Liver (tissue), 9 donors: ENCODE data around the gene EEF1G. TPM values are rescaled to one million over a fixed set of nuclear protein-coding genes. Genes with fewer than 3 reads are reported as not detected.

Experiments used
- DNase-seq: peaks from one replicate; pipeline ENCODE4 v3.0.0-alpha.2; 2017; ENCODE audit warnings: low spot score
- H3K27ac ChIP-seq, 2 donors: one replicate each; pipeline ENCODE4 v1.7.0; 2013; ENCODE audit warnings: inconsistent platforms in 2 of 2, low read length in 2 of 2, control low read depth in 1 of 2, low read depth in 1 of 2, mild to moderate bottlenecking in 1 of 2
- H3K27me3 ChIP-seq, 4 donors: one replicate each; pipeline versions ENCODE4 v1.6.1 to v1.7.0; 2013; ENCODE audit warnings: low read length in 3 of 4, inconsistent platforms in 1 of 4, mild to moderate bottlenecking in 1 of 4, moderate library complexity in 1 of 4; ENCODE audit not compliant: control insufficient read depth in 4 of 4, insufficient read depth in 4 of 4
- H3K36me3 ChIP-seq, 4 donors: one replicate each; pipeline versions ENCODE4 v1.6.1 to v1.7.0; 2013; ENCODE audit warnings: low read length in 3 of 4, mild to moderate bottlenecking in 3 of 4, low read depth in 1 of 4, moderate library complexity in 1 of 4; ENCODE audit not compliant: control insufficient read depth in 4 of 4, insufficient read depth in 3 of 4
- H3K4me1 ChIP-seq, 4 donors: one replicate each; pipeline versions ENCODE4 v1.6.1 to v1.7.0; 2013; ENCODE audit warnings: low read length in 3 of 4, mild to moderate bottlenecking in 3 of 4, moderate library complexity in 1 of 4; ENCODE audit not compliant: control insufficient read depth in 4 of 4, insufficient read depth in 4 of 4
- H3K4me3 ChIP-seq, 3 donors: one replicate each; pipeline versions ENCODE4 v1.6.1 to v1.7.0; 2013; ENCODE audit warnings: low read length in 3 of 3, control low read depth in 1 of 3, low read depth in 1 of 3, mild to moderate bottlenecking in 1 of 3
- H3K9ac ChIP-seq, 2 donors: one replicate each; pipeline ENCODE4 v1.7.0; 2013; ENCODE audit warnings: low read length in 2 of 2, mild to moderate bottlenecking in 2 of 2, moderate library complexity in 2 of 2, control low read depth in 1 of 2, low read depth in 1 of 2
- H3K9me3 ChIP-seq, 4 donors: one replicate each; pipeline versions ENCODE4 v1.6.1 to v1.7.0; 2013; ENCODE audit warnings: low read length in 3 of 4; ENCODE audit not compliant: control insufficient read depth in 4 of 4
- EGR1 ChIP-seq, 2 donors: IDR thresholded peaks; 2 replicates each; pipeline ENCODE4 v1.6.1; 2016 to 2018; ENCODE audit warnings: antibody characterized with exemption in 2 of 2, low read depth in 2 of 2
- FOXA1 ChIP-seq: IDR thresholded peaks from 2 replicates; pipeline ENCODE4 v1.6.1; 2016; ENCODE audit warnings: antibody characterized with exemption
- FOXA2 ChIP-seq: IDR thresholded peaks from 2 replicates; pipeline ENCODE4 v1.6.1; 2016; ENCODE audit warnings: antibody characterized with exemption
- GABPA ChIP-seq, 2 donors: IDR thresholded peaks in 1 of 2; conservative IDR thresholded peaks in 1 of 2; 2 replicates each; pipeline ENCODE4 v1.6.1; 2016; ENCODE audit warnings: antibody characterized with exemption in 2 of 2, mild to moderate bottlenecking in 1 of 2, moderate library complexity in 1 of 2
- HNF4A ChIP-seq, 2 donors: conservative IDR thresholded peaks; 2 replicates each; pipeline ENCODE4 v1.6.1; 2016; ENCODE audit warnings: antibody characterized with exemption in 2 of 2, mild to moderate bottlenecking in 2 of 2
- HNF4G ChIP-seq: IDR thresholded peaks from 2 replicates; pipeline ENCODE4 v1.6.1; 2016; ENCODE audit warnings: antibody characterized with exemption
- JUND ChIP-seq, 2 donors: IDR thresholded peaks; 2 replicates each; pipeline ENCODE4 v1.6.1; 2016; ENCODE audit warnings: antibody characterized with exemption in 2 of 2
- NR2F2 ChIP-seq: IDR thresholded peaks from 2 replicates; pipeline ENCODE4 v1.6.1; 2016; ENCODE audit warnings: antibody characterized with exemption
- RAD21 ChIP-seq, 2 donors: IDR thresholded peaks; 2 replicates each; pipeline ENCODE4 v1.6.1; 2016; ENCODE audit warnings: antibody characterized with exemption in 2 of 2, mild to moderate bottlenecking in 2 of 2
- RXRA ChIP-seq, 2 donors: IDR thresholded peaks; 2 replicates each; pipeline ENCODE4 v1.6.1; 2017 to 2018; ENCODE audit warnings: antibody characterized with exemption in 2 of 2, mild to moderate bottlenecking in 1 of 2
- SP1 ChIP-seq: IDR thresholded peaks from 2 replicates; pipeline ENCODE4 v1.6.1; 2018; ENCODE audit warnings: antibody characterized with exemption, mild to moderate bottlenecking
- TAF1 ChIP-seq: conservative IDR thresholded peaks from 2 replicates; pipeline ENCODE4 v1.6.1; 2016; ENCODE audit warnings: antibody characterized with exemption, mild to moderate bottlenecking
- YY1 ChIP-seq: IDR thresholded peaks from 2 replicates; pipeline ENCODE4 v1.6.1; 2016; ENCODE audit warnings: antibody characterized with exemption, mild to moderate bottlenecking
- WGBS: extraction: QIAGEN DNeasy Blood & Tissue Kit; methylation state at CpG from one replicate; pipeline ENCODE4 v1.1.7; 2013; 5-methylcytosine and 5-hydroxymethylcytosine counted together
- polyA plus RNA-seq, 2 donors: library from polyadenylated mRNA; stranded (reverse) in 1 of 2; unstranded in 1 of 2; fragments of 200-250 nt in 1 of 2; fragments of >200 nt in 1 of 2; fragmentation: Nextera tagmentation in 1 of 2; extraction: Ambion mirVana in 1 of 2; gene quantifications; one replicate each; pipeline versions ENCODE4 v1.2.1 to v1.2.3, GENCODE V29; 2013 to 2015
- total RNA-seq, 2 donors: library from RNA; depleted of rRNA; stranded (reverse); fragments of >200 nt; gene quantifications; one replicate each; pipeline ENCODE4 v1.2.3, GENCODE V29; 2014
- TF ChIP-seq, protein P1 (sequence below): IDR thresholded peaks from 2 replicates; pipeline ENCODE4 v1.6.1; 2016; ENCODE audit warnings: antibody characterized with exemption, mild to moderate bottlenecking
- TF ChIP-seq, protein P2 (sequence below): IDR thresholded peaks from 2 replicates; pipeline ENCODE4 v1.6.1; 2016; ENCODE audit warnings: antibody characterized with exemption
- TF ChIP-seq, protein P3 (sequence below): IDR thresholded peaks from 2 replicates; pipeline ENCODE4 v1.6.1; 2016; ENCODE audit warnings: antibody characterized with exemption
- TF ChIP-seq, protein P4 (sequence below): fragments of 150-350 bp; IDR thresholded peaks from 2 replicates; pipeline ENCODE4 v1.5.1; 2017; ENCODE audit warnings: improper control_type of control experiment, low read depth, low read length; ENCODE audit not compliant: missing input control
- TF ChIP-seq, protein P5 (sequence below): IDR thresholded peaks from 2 replicates; pipeline ENCODE4 v1.6.1; 2016; ENCODE audit warnings: antibody characterized with exemption
- donor health status: healthy.
- donor health status: healthy.
- donor health status: healthy.
- donor health status: healthy.
- donor health status: healthy.

EEF1G gene
- total and polyA plus RNA-seq, 4 donors: 251 to 640 (median 469) TPM

DNA sequence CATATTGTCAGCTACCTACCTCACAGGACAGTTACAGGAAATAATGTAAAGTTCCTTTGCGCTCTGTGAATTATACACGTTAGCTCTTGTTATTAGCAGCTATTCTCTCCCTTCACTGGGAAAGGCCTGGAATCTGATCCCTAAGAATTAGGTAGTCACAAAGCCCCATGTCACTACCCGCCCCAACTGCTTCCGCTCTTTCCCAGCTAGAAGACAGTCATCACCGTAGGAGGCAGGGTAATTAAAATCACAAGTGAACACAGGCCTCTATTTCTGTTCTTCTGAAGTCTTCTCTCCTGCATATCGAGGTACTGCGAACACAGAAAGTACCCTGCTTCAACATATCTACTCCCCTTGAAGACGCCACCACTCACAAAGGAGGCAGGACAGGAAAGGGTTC lies 14.5 kb downstream of the EEF1G start:
- H3K36me3 ChIP-seq: peaks cover 11 to 31% (median 24%) of the 10 kb centered on the region in 4 donors
- WGBS: 87% methylated on average over 8 of the region's 8 CpGs
- H3K9me3 ChIP-seq: no peaks in the 10 kb centered on the region
- H3K4me3 ChIP-seq: no peak overlapping the region
- H3K27ac ChIP-seq: no peak overlapping the region
- peaks cover 0 to 39% (median 22%) of the 10 kb centered on the region in 4 donors for H3K4me1 ChIP-seq
- H3K9ac ChIP-seq: no peak overlapping the region
- TF ChIP-seq RXRA (IDR thresholded peaks at IDR 0.05) (no peak), YY1 (no peak), TAF1 (no peak), FOXA2 (no peak), HNF4A (conservative IDR thresholded peaks at IDR 0.05) (no peak), JUND (IDR thresholded peaks at IDR 0.05) (no peak)
- TF ChIP-seq, protein P1, sequence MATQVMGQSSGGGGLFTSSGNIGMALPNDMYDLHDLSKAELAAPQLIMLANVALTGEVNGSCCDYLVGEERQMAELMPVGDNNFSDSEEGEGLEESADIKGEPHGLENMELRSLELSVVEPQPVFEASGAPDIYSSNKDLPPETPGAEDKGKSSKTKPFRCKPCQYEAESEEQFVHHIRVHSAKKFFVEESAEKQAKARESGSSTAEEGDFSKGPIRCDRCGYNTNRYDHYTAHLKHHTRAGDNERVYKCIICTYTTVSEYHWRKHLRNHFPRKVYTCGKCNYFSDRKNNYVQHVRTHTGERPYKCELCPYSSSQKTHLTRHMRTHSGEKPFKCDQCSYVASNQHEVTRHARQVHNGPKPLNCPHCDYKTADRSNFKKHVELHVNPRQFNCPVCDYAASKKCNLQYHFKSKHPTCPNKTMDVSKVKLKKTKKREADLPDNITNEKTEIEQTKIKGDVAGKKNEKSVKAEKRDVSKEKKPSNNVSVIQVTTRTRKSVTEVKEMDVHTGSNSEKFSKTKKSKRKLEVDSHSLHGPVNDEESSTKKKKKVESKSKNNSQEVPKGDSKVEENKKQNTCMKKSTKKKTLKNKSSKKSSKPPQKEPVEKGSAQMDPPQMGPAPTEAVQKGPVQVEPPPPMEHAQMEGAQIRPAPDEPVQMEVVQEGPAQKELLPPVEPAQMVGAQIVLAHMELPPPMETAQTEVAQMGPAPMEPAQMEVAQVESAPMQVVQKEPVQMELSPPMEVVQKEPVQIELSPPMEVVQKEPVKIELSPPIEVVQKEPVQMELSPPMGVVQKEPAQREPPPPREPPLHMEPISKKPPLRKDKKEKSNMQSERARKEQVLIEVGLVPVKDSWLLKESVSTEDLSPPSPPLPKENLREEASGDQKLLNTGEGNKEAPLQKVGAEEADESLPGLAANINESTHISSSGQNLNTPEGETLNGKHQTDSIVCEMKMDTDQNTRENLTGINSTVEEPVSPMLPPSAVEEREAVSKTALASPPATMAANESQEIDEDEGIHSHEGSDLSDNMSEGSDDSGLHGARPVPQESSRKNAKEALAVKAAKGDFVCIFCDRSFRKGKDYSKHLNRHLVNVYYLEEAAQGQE: no peak
- TF ChIP-seq, protein P2, sequence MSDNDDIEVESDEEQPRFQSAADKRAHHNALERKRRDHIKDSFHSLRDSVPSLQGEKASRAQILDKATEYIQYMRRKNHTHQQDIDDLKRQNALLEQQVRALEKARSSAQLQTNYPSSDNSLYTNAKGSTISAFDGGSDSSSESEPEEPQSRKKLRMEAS: no peak
- TF ChIP-seq, protein P3, sequence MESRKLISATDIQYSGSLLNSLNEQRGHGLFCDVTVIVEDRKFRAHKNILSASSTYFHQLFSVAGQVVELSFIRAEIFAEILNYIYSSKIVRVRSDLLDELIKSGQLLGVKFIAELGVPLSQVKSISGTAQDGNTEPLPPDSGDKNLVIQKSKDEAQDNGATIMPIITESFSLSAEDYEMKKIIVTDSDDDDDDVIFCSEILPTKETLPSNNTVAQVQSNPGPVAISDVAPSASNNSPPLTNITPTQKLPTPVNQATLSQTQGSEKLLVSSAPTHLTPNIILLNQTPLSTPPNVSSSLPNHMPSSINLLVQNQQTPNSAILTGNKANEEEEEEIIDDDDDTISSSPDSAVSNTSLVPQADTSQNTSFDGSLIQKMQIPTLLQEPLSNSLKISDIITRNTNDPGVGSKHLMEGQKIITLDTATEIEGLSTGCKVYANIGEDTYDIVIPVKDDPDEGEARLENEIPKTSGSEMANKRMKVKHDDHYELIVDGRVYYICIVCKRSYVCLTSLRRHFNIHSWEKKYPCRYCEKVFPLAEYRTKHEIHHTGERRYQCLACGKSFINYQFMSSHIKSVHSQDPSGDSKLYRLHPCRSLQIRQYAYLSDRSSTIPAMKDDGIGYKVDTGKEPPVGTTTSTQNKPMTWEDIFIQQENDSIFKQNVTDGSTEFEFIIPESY: no peak
- DNase-seq: no peak
- H3K27me3 ChIP-seq: no peaks in the 10 kb centered on the region

DNA sequence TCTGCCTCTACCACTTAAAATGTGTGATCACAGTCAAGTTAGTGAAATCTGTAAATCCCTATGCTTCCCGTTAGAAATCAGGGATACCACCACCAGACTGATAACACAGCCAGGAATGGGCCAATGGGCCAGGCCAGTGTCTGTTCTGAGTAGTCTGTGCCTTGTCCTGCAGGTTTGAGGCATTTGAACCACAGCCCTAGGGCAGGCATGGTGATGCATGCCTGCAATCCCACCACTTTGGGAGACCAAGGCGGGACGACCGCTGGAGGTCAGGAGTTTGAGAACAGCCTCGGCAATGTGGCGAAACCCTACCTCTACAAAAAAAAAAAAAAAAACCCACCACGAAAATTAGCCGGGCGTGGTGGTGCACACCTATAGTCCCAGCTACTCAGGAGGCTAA lies 15.0 kb downstream of the EEF1G start:
- TF ChIP-seq RAD21 (IDR thresholded peaks at IDR 0.05): no peak
- no peak for TF ChIP-seq EGR1 (IDR thresholded peaks at IDR 0.05; ENCODE audit: low read depth in 2 of 2)
- TF ChIP-seq, protein P2: no peak
- TF ChIP-seq, protein P3: no peak
- no peak for TF ChIP-seq YY1
- TF ChIP-seq HNF4A (conservative IDR thresholded peaks at IDR 0.05): no peak
- no peak for TF ChIP-seq TAF1
- TF ChIP-seq, protein P1: no peak
- TF ChIP-seq, protein P4, sequence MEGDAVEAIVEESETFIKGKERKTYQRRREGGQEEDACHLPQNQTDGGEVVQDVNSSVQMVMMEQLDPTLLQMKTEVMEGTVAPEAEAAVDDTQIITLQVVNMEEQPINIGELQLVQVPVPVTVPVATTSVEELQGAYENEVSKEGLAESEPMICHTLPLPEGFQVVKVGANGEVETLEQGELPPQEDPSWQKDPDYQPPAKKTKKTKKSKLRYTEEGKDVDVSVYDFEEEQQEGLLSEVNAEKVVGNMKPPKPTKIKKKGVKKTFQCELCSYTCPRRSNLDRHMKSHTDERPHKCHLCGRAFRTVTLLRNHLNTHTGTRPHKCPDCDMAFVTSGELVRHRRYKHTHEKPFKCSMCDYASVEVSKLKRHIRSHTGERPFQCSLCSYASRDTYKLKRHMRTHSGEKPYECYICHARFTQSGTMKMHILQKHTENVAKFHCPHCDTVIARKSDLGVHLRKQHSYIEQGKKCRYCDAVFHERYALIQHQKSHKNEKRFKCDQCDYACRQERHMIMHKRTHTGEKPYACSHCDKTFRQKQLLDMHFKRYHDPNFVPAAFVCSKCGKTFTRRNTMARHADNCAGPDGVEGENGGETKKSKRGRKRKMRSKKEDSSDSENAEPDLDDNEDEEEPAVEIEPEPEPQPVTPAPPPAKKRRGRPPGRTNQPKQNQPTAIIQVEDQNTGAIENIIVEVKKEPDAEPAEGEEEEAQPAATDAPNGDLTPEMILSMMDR: no peak
- TF ChIP-seq HNF4G: no peak
- TF ChIP-seq NR2F2: no peak
- TF ChIP-seq RXRA (IDR thresholded peaks at IDR 0.05): no peak
- no peak for TF ChIP-seq GABPA (IDR thresholded peaks at IDR 0.05 in 1 of 2, conservative IDR thresholded peaks at IDR 0.05 in 1 of 2)
- no peak for TF ChIP-seq FOXA2
- TF ChIP-seq, protein P5, sequence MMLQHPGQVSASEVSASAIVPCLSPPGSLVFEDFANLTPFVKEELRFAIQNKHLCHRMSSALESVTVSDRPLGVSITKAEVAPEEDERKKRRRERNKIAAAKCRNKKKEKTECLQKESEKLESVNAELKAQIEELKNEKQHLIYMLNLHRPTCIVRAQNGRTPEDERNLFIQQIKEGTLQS: no peak
- no peak for TF ChIP-seq JUND (IDR thresholded peaks at IDR 0.05)
- no peak for TF ChIP-seq SP1
- TF ChIP-seq FOXA1: no peak
- Histone ChIP-seq H3K27me3 (no peaks in the 10 kb centered on the region), H3K27ac (no peak overlapping the region), H3K4me3 (no peak overlapping the region), H3K4me1 (peaks cover 0 to 39% (median 27%) of the 10 kb centered on the region in 4 donors), H3K9ac (no peak overlapping the region), H3K36me3 (peaks cover 10 to 28% (median 21%) of the 10 kb centered on the region in 4 donors), H3K9me3 (no peaks in the 10 kb centered on the region)
- DNase-seq: no peak
- WGBS: 90% methylated on average over 9 of the region's 9 CpGs
